Vagina (tissue), 2 donors: ENCODE data around the gene ST3GAL5. TPM values are rescaled to one million over a fixed set of nuclear protein-coding genes. Genes with fewer than 3 reads are reported as not detected.
A peak's percentile ranks its signal among the peaks of the same experiment; 100 is the strongest.

Source experiments
- DNase-seq, 2 donors: peaks; one replicate each; pipeline ENCODE4 v3.0.0-alpha.2; 2017; ENCODE audit errors: extremely low spot score in 2 of 2
- H3K27ac ChIP-seq: fragments of 200-600 bp; sonication (generic); one replicate; pipeline ENCODE4 v1.5.1; 2019
- H3K27me3 ChIP-seq: fragments of 200-600 bp; sonication (generic); one replicate; pipeline ENCODE4 v1.5.1; 2019
- H3K36me3 ChIP-seq, 2 donors: fragments of 200-600 bp; sonication (generic); one replicate each; pipeline ENCODE4 v1.5.1; 2017 to 2019
- H3K4me1 ChIP-seq: fragments of 200-600 bp; sonication (generic); one replicate; pipeline ENCODE4 v1.5.1; 2019
- H3K4me3 ChIP-seq, 2 donors: fragments of 200-600 bp; sonication (generic); 1 replicate in 1 of 2; 2 replicates in 1 of 2; pipeline ENCODE4 v1.5.1; 2016 to 2019
- H3K9me3 ChIP-seq: fragments of 200-600 bp; sonication (generic); one replicate; pipeline ENCODE4 v1.5.1; 2019
- POLR2A ChIP-seq, 2 donors: fragments of 450-650 bp; IDR thresholded peaks; one replicate each; pipeline ENCODE4 v1.6.1; 2017; ENCODE audit warnings: antibody characterized with exemption in 2 of 2, mild to moderate bottlenecking in 2 of 2, moderate library complexity in 2 of 2
- POLR2AphosphoS5 ChIP-seq, 2 donors: sonication (generic); formaldehyde crosslinking; IDR thresholded peaks; one replicate each; pipeline ENCODE4 v1.9.0; 2017; ENCODE audit warnings: antibody characterized with exemption in 2 of 2, mild to moderate bottlenecking in 2 of 2, low read depth in 1 of 2; ENCODE audit not compliant: insufficient read depth in 1 of 2
- intact Hi-C: fragments of 100-400 bp; cut with DNase I; formaldehyde crosslinking; loops from one replicate; pipeline ENCODE4 v1.15.1; 2023
- total RNA-seq: library from RNA; depleted of rRNA; stranded (reverse); fragments of >200 nt; gene quantifications from one replicate; pipeline ENCODE4 v1.2.3, GENCODE V29; 2016
- TF ChIP-seq, protein P1 (sequence below), 3 experiments: fragments of 450-650 bp in 2 of 3; fragments of 200-600 bp in 1 of 3; sonication (generic) in 1 of 3; IDR thresholded peaks; one replicate each; pipeline ENCODE4 v1.5.1; 2017 to 2019; ENCODE audit warnings: antibody characterized with exemption in 3 of 3, mild to moderate bottlenecking in 2 of 3, moderate library complexity in 2 of 3

The ST3GAL5 gene
- total RNA-seq, 1 donor from 2014 or later, result 16.2 TPM

DNA sequence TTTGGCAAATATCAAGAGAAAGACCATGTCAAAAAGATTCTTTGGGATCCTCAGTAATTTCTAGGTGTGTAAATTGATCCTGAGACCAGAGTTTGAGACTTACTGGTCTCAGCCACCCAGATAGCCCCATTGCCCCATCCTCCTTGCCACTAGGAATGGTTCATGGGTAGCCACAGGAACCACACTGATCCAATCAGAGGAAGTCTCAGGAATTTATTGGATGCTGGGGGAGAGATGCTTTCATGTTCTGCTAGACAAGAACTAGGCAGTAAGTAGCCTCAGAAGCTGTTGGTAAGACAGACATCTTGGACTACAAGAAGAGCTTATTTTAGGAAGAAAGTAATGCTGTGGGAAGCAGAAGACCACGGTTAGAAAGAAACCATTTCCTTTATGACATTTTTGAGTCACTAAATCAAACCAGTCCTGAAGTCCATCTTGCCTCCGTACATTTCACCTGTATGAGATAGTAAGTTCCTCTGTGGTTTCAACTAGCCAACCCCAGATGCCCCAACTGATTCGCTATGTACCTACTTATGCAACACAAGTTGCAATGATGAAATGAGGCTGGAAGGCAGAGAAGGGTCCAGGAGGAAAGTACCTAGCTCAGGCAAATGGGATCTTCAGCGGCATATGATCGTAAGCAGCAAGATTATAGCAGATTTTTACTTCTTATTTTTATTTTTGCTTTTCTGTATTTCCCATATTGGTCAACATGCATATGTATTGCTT, 3.6 kb upstream of the ST3GAL5 start:
- TF ChIP-seq, protein P1, sequence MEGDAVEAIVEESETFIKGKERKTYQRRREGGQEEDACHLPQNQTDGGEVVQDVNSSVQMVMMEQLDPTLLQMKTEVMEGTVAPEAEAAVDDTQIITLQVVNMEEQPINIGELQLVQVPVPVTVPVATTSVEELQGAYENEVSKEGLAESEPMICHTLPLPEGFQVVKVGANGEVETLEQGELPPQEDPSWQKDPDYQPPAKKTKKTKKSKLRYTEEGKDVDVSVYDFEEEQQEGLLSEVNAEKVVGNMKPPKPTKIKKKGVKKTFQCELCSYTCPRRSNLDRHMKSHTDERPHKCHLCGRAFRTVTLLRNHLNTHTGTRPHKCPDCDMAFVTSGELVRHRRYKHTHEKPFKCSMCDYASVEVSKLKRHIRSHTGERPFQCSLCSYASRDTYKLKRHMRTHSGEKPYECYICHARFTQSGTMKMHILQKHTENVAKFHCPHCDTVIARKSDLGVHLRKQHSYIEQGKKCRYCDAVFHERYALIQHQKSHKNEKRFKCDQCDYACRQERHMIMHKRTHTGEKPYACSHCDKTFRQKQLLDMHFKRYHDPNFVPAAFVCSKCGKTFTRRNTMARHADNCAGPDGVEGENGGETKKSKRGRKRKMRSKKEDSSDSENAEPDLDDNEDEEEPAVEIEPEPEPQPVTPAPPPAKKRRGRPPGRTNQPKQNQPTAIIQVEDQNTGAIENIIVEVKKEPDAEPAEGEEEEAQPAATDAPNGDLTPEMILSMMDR (IDR thresholded peaks at IDR 0.05), result no peak
- TF ChIP-seq POLR2A (IDR thresholded peaks at IDR 0.05) (no peak), POLR2AphosphoS5 (IDR thresholded peaks at IDR 0.05; ENCODE audit: insufficient read depth in 1 of 2, low read depth in 1 of 2) (no peak)
- no peaks in the 10 kb centered on the region for H3K27me3 ChIP-seq
- no peaks in the 10 kb centered on the region for H3K36me3 ChIP-seq
- H3K27ac ChIP-seq, result no peak overlapping the region
- DNase-seq, result no peak
- H3K4me3 ChIP-seq, result no peak overlapping the region
- intact Hi-C loops, result no loop called here
- H3K4me1 ChIP-seq, result peaks cover 24% of the 10 kb centered on the region
- H3K9me3 ChIP-seq, result no peaks in the 10 kb centered on the region

GRCh38 chr2:85890522-85891176, 1.9 kb upstream of the ST3GAL5 start:
- intact Hi-C loops, result no loop called here
- Histone ChIP-seq H3K9me3 (no peaks in the 10 kb centered on the region), H3K27me3 (no peaks in the 10 kb centered on the region), H3K4me1 (peaks cover 39% of the 10 kb centered on the region), H3K4me3 (no peak overlapping the region), H3K36me3 (no peaks in the 10 kb centered on the region), H3K27ac (peak overlapping the region; percentile 94)
- no peak for DNase-seq
- TF ChIP-seq POLR2A (IDR thresholded peaks at IDR 0.05), result no peak
- TF ChIP-seq POLR2AphosphoS5 (IDR thresholded peaks at IDR 0.05; ENCODE audit: insufficient read depth in 1 of 2, low read depth in 1 of 2), result no peak
- TF ChIP-seq, protein P1 (IDR thresholded peaks at IDR 0.05), result no peak

- H3K9me3 ChIP-seq, result no peaks in the 10 kb centered on the region
- no peak for TF ChIP-seq POLR2A (IDR thresholded peaks at IDR 0.05)
- TF ChIP-seq, protein P1 (IDR thresholded peaks at IDR 0.05), result no peak
- TF ChIP-seq POLR2AphosphoS5 (IDR thresholded peaks at IDR 0.05; ENCODE audit: insufficient read depth in 1 of 2, low read depth in 1 of 2), result no peak
- H3K27ac ChIP-seq, result peak overlapping the region; percentile 94
- peak overlapping the region; percentile 76 to 79 for H3K4me3 ChIP-seq
- no peaks in the 10 kb centered on the region for H3K27me3 ChIP-seq
- no peaks in the 10 kb centered on the region for H3K36me3 ChIP-seq
- intact Hi-C loops, result loop anchor here (5.0 to 10.0 kb wide), 2 partner anchors 65 to 183 kb away; no protein-coding TSS in a partner anchor
- no peak for DNase-seq
- peaks cover 39% of the 10 kb centered on the region for H3K4me1 ChIP-seq
These were observed 964 bp upstream of the ST3GAL5 start for GRCh38 chr2:85889627-85890281.

DNA sequence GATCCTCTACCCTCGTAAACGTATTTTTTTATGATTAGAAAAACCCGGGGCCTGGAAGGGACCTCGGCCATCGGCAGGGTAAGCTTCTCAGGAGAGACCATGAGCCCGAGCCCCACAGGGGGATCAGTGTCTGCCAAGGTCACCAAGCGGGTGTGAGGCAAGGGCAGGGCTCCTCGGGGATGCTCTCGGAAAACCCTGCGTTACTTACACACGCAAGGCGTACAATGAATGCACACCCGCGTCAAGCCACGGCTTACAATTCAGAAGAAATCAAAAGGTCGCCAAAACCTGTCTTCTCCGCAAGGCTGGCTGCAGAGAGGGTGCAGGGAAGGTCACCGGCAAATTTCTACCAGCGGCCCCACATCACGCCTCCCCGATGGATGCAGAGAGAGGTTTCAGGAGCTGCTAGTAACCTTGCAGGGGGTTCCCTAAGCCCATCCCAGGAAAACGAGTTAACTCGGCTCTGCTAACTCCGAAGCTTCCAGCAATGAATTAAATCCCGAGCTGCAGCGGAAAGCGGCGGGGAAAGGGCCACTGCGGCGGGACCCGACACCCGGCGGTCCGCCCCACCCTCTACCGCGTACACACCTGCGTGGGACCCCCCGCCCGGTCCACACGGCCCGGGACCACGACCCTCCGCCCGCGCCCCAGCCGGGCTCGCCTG, 638 bp downstream of the ST3GAL5 start:
- no peak for DNase-seq
- intact Hi-C loops, result loop anchor here (5.0 to 10.0 kb wide), 2 partner anchors 63 to 184 kb away; no protein-coding TSS in a partner anchor
- TF ChIP-seq POLR2AphosphoS5 (IDR thresholded peaks at IDR 0.05; ENCODE audit: insufficient read depth in 1 of 2, low read depth in 1 of 2) (peak in 1 of 2 donors; percentile 42), POLR2A (IDR thresholded peaks at IDR 0.05) (no peak)
- TF ChIP-seq, protein P1 (IDR thresholded peaks at IDR 0.05), result no peak

More for the DNA sequence above, 638 bp downstream of the ST3GAL5 start:
- H3K27ac ChIP-seq, result peak overlapping the region; percentile 94
- H3K27me3 ChIP-seq, result no peaks in the 10 kb centered on the region
- peak overlapping the region; percentile 76 to 79 for H3K4me3 ChIP-seq
- H3K4me1 ChIP-seq, result peaks cover 39% of the 10 kb centered on the region
- H3K9me3 ChIP-seq, result no peaks in the 10 kb centered on the region
- H3K36me3 ChIP-seq, result no peaks in the 10 kb centered on the region
